GM19023 (cell line): ENCODE measurements around the gene ARHGAP28.

ENCODE experiments used
- ATAC-seq: cut with Tn5 transposase; IDR thresholded peaks from one replicate; pipeline ENCODE4 v1.9.1; 2021; ENCODE audit warnings: mild to moderate bottlenecking, moderate library complexity; ENCODE audit not compliant: unreplicated experiment

Gene ARHGAP28

GRCh38 chr18:6866552-6867085 is 137.1 kb downstream of the ARHGAP28 start:
- ATAC-seq, result no peak

- ATAC-seq, result no peak
Measured at GRCh38 chr18:6868033-6868432, 138.5 kb downstream of the ARHGAP28 start.

GRCh38 chr18:6871566-6871965 is 142.1 kb downstream of the ARHGAP28 start:
- ATAC-seq, result no peak

- no peak for ATAC-seq
Measured at GRCh38 chr18:6873040-6873751, 143.7 kb downstream of the ARHGAP28 start.

GRCh38 chr18:6874315-6874714 is 144.8 kb downstream of the ARHGAP28 start:
- no peak for ATAC-seq

- no peak for ATAC-seq
Measured at GRCh38 chr18:6875749-6876148, 146.2 kb downstream of the ARHGAP28 start.

DNA sequence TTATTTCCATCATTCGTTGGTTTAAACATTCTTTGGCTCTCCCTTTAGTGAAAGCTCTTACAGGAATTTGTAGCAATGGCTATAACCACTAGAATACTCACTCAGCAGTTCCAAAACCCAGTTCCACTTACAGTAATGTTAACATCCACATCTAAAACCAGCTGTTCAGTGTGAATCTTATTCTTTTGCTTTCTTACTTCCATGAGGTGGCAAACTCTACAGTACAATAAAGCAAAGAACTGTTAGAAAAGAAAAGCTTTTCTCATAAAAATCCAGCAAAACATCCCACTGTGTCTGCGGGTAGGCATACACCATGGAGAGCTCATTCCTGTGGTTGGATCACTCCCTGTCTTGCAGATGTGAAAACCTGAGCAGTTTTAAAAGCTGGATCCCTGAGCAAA is 147.1 kb downstream of the ARHGAP28 start:
- no peak for ATAC-seq

- no peak for ATAC-seq
Measured at GRCh38 chr18:6877288-6877687, 147.8 kb downstream of the ARHGAP28 start.

- ATAC-seq, result no peak
Measured at GRCh38 chr18:6878556-6879297, 149.2 kb downstream of the ARHGAP28 start.

DNA sequence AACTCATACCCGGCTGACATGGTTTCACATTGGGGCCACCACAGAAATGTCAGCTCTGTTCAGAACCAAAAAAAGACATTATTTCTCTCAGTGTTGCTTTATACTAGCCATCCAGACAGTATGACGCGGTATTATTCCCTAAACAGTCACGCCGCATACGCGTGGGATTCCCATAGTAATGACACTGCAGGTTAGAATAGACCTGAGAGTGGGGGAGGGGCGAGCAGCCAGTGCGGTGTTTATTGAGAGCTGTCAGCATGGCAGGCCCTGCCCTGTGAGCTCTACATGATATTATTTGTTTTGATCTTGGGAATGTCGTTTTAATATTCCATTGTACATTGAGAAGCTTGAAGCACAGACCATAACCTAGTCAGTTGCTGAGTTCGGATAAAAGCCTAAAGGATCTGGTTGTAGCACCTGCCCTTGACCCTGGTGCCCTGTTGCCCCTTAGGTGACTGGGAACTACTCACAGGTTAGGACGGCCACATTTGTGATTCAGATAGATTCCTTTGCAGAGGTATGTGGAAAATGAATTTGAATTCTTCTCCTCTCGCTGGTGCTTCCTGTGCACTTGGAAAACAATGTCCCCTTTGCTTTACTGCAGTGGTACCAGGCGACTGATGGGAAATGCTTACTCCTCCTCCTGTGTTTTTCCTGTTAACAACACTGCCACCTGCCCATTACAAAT is 150.1 kb downstream of the ARHGAP28 start:
- no peak for ATAC-seq

DNA sequence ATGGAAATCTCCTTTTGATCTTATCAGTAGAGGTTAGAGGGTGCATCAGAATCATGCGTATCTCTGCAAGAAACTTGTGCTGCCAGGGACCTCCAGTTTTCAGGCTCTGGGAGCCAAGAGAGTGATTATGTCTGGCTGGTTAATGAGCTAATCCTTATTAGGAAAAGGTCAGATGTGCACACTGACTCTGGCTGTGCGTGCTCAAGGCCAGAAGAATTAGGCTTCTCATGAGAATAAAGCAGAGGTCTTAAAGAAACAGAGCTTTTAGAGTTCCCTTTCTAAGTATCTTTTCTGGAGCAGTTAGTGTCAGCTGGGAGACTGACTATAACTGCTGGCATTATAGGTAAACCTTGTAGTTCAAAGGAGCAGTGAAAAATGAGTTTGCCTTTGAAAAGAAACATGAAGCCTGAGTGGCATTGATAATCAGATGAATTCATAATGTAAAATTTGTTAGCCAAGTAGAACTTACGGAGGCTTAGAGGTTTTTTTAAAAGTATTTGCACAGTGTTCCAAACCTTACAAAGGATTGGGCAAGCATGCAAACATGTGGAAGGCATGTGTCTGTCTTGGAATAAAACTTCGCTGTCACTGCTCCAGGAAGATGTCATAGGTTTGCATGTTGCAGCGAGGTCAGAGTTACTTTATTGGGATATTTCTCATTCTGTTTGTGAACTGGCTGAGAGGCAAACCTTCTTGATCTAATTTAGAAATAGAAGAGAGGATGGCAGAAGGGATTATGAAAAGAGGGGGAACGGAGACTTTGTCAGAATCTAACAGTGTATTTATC is 151.7 kb downstream of the ARHGAP28 start:
- ATAC-seq, result no peak

DNA sequence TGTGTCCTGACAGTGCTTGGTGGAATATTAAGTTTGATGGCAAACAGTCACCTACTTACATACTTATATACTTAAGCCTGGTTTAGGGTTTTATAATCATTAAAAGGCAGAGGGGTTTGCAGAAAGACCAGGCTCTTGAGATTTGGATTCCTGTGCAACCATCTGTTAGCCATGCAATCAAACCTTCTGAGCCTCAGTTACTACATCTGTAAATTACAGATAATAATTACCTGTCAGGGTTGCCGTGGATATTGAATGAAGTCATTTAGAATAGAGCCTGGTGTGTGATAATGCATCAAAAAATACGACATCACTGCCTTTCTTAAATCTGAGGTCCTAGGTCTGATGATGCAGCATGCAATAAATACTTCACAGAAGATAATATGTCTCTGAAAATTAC is 152.9 kb downstream of the ARHGAP28 start:
- ATAC-seq, result no peak

- no peak for ATAC-seq
Measured at GRCh38 chr18:6885006-6885481, 155.5 kb downstream of the ARHGAP28 start.

DNA sequence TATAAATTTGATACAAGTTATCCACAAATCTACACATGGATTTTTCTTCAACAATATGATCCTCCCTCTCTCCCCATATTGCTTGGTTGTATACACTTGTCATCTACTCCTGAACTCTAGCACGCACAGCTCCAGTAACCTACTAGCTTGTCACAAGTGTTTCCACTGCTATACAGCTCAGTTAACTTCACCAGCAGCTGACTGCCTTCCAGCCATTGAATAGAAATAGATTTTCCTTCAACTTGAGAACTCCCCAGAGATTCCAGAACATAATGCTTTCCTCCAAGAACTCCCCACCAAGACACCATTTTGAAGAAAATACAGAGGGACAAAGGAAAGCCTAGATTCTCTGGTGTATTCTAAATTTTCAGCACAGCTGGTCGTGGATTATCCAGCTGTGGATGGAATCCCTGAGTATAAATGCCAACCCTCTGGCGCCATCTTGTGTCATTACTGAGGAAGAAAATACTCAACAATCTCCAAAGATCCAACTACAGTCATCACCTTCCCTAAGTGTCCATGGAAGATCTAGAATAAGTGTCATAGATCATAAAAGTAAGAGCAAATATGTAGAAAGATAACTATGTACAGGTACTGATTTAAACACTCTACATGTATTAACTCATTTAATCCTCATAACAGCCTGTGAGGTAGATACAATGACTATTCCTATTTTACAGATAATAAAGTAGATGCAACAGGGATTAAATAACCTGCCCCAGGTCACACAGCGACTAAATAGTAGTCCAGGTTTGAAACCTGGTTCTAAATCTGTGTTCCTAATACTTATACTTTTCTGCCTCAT is 156.7 kb downstream of the ARHGAP28 start:
- ATAC-seq, result no peak

GRCh38 chr18:6886797-6887330 is 157.3 kb downstream of the ARHGAP28 start:
- ATAC-seq, result no peak

- ATAC-seq, result no peak
Measured at GRCh38 chr18:6891788-6892187, 162.3 kb downstream of the ARHGAP28 start.

GRCh38 chr18:6901286-6901926 is 171.9 kb downstream of the ARHGAP28 start:
- ATAC-seq, result no peak

DNA sequence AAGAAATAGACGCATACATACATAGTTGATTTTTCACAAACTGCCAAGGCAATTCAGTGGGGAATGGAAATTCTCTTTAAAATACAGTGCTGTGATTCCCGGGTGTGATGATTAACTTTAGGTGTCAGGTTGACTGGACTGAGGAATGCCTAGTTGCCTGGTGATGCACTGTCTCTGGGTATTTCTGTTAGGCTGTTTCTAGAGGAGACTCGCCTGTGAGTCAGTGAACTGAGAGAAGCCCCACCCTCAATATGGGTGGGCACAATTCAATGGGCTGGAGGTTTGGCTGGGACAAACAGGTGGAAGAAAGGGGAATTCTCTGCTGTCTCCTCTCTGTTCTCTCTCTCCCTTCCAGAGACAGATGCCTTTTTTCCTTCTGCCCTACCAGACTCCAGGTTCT is 187.6 kb downstream of the ARHGAP28 start:
- ATAC-seq, result no peak
